Astrocyte of the spinal cord (primary cell): Measurements from ENCODE around the gene RAB3IL1.

ENCODE experiments used
- DNase-seq: peaks from one replicate; pipeline ENCODE4 v3.0.0; 2011; ENCODE audit warnings: low read depth, low spot score
- H3K4me3 ChIP-seq: 2 replicates; pipeline ENCODE4 v1.5.1; 2011; ENCODE audit warnings: low read depth, mild to moderate bottlenecking, low read length, moderate library complexity
- CTCF ChIP-seq: IDR thresholded peaks from 2 replicates; pipeline ENCODE4 v1.5.1; 2012; ENCODE audit warnings: low read depth, mild to moderate bottlenecking, low read length, inconsistent platforms
- in situ Hi-C: cut with HindIII; loops from 2 replicates; pipeline ENCODE4 v1.10.0; 2017; ENCODE audit warnings: low sequenced_read_pairs

The RAB3IL1 gene

GRCh38 chr11:61873588-61874376, 43.6 kb downstream of the RAB3IL1 start:
- no peak for TF ChIP-seq CTCF
- no peak overlapping the region for H3K4me3 ChIP-seq

GRCh38 chr11:61872935-61873565, 44.3 kb downstream of the RAB3IL1 start:
- no peak for TF ChIP-seq CTCF
- in situ Hi-C loops: no loop called here
- H3K4me3 ChIP-seq: no peak overlapping the region
- no peak for DNase-seq

More at GRCh38 chr11:61873588-61874376, 43.6 kb downstream of the RAB3IL1 start:
- no peak for DNase-seq
- in situ Hi-C loops: no loop called here

- peak; percentile 95 for TF ChIP-seq CTCF
- no peak overlapping the region for H3K4me3 ChIP-seq
- in situ Hi-C loops: no loop called here
- DNase-seq: peak; percentile 74
These were observed 46.2 kb downstream of the RAB3IL1 start for GRCh38 chr11:61871158-61871597.

GRCh38 chr11:61870541-61871031, 46.8 kb downstream of the RAB3IL1 start:
- in situ Hi-C loops: no loop called here
- DNase-seq: peak; percentile 40
- H3K4me3 ChIP-seq: no peak overlapping the region
- no peak for TF ChIP-seq CTCF

- in situ Hi-C loops: no loop called here
- H3K4me3 ChIP-seq: no peak overlapping the region
- TF ChIP-seq CTCF: no peak
- no peak for DNase-seq
These were observed 47.5 kb downstream of the RAB3IL1 start for GRCh38 chr11:61869708-61870451.

GRCh38 chr11:61869429-61869707, 48.0 kb downstream of the RAB3IL1 start:
- no peak overlapping the region for H3K4me3 ChIP-seq
- TF ChIP-seq CTCF: no peak
- DNase-seq: no peak
- in situ Hi-C loops: no loop called here
